AG20443 (cell line): ENCODE results near the gene COPS9.

Experiments
- DNase-seq: peaks from one replicate; pipeline ENCODE4 v3.0.0; 2012; ENCODE audit warnings: low spot score, mixed read lengths

The COPS9 gene

DNA sequence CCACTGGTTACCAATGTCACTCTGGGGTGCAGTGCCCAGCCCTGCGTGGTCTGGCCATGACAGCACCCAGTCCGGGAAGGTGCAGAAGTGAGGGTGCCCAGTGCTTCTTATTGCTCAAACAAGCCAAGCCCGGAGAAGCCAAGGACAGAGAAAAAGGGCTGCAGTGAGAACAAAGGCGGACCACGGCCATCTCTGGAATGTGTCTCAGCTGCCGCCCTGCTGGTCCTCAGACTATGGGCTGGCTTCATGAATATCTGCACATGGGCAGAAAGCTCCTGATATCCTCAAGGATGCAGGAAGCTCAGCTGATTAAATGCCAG, 28.7 kb downstream of the COPS9 start:
- peak; percentile 9 for DNase-seq

DNA sequence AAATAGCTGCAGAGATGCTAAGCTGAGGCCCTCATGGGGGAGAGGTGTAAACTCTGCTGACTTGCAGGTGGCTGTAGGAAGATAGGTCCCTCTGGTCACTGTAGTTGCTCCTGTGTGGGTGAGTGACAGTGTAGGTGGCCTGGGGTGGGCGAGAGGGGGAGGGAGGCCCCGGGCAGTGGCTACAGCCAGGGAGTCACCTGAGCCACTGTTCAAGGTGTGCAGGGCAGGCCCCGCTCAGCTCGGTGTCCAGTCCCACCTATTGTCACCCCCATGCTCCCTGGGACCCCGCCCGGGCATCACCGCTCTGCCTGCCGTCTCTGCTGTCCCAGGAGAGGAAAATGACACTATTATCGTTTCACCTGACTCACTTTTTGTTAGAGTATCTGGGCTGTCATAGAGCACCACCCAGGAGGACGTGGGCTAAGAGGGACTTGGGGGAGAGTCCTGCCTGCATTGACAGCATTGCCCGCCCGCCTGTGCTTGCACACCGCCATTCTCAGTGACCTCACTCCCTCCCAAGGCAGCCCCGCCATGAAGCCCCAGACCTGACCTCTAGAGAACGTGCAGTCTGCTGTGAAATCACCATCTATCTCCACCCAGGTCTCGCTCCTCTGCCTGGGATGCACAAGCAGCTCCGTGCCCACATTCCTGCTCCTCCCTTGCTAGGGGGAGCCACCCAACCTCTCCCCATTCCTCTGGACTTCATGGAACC, 29.2 kb downstream of the COPS9 start:
- DNase-seq = no peak

DNA sequence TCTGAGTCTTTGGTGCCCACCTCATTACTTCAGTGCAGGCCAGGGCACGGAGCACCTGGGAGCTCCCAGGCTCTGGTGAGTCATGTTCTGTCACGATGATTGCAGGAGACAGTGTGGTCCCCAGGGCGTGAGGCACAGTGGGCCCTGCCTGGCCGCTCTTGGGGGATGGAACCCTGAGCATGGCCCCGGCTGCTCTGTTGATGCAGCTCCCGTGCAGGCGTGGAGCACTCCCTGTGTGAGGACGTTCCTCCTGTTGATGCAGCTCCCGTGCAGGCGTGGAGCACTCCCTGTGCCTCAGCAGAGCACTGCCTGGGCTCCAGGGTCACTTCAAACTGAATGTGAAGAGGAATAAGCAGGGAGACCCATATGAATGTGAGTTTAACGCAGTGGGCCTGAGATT, 30.1 kb downstream of the COPS9 start:
- DNase-seq = no peak

DNA sequence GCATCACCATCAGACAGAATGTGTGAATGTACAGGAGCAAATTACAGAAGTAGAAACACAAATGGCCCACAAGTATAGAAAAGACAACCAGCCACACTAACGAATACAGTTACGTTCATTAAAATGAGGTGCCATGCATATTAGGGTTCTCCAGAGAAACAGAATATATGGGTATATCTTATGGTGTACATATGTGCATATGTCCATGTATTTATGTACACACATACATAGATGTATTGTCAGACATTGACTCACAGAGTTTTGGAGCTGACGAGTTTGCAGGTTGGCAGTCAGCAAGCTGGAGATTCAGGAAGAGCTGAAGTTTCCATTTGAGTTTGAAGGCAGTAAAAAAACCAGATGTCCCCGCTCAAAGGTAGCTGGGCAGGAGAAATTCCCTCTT, 33.0 kb downstream of the COPS9 start:
- DNase-seq = no peak

DNA sequence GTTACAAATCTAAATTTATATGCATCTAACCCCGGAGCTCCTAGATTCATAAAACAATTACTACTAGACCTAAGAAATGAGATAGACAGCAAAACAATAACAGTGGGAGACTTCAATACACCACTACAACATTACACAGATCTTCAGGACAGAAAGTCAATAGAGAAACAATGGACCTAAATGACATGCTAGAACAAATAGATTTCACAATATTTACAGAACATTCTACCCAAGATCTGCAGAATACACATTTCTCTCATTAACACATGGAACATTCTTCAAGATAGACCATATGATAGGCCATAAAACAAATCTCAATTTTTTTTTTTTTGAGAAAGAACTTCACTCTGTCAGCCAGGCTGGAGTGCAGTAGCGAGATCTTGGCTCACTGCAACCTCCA, 37.8 kb downstream of the COPS9 start:
- DNase-seq = no peak

DNA sequence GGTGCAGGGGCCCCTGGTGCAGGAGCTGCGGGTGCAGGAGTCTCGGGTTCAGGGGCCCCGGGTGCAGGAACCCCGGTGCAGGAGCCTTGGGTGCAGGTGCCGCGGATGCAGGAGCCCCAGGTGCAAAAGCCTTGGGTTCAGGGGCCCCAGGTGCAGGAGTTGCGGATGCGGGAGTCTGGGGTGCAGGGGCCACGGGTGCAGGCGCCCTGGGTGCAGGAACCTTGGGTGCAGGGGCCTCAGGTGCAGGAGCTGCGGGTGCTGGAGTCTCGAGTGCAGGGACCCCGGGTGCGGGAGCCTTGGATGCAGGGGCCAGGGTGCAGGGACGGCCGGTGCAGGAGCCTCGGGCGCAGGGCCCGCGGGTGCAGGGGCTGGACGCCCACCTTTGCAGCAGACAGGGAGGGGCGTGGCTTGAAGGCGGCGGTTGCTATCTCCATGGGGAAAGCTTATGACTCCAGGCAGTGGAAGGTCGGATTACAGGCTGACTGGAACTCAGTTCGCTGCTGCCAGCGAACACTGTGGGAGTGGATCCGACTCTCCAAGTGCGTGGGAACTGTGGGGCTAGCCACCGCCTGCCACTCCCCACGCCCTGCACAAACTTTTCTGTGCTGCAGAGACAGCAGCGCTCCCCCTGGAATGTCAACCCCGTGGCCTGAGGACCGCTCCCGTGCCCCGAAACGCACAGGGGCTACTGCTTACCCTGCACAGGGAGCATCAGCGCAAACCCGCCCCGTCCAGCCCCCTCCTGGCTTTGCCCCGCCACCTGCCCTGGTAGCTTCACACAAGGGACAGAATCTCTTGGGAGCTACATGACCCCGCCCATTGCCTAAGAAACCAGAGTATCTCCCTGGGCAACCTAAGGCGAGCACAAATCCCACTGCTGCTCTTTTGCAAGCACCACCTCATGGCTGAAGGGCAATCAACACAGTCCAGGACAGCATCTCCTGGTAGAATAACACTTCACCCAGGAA, 40.3 kb downstream of the COPS9 start:
- DNase-seq = no peak

DNA sequence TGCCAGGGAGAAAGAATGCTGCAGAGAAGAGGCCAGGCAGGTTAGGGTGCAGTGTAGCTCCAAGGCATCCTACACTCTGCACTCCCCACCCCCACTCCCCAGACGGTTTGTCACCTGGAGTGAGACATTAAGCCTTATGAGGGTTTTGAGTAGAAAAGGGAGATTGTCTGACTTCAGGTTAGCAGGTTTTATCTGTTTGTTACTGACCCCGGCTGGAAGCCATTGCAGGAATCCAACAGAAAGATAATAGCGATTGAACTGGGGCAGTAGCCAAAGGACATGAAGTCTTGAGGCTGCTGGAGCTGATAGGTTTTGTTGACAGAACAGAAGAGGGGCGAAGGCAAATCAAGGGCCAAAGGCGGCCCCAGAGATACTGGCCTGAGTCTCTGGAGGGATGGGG, 46.8 kb downstream of the COPS9 start:
- DNase-seq = no peak

DNA sequence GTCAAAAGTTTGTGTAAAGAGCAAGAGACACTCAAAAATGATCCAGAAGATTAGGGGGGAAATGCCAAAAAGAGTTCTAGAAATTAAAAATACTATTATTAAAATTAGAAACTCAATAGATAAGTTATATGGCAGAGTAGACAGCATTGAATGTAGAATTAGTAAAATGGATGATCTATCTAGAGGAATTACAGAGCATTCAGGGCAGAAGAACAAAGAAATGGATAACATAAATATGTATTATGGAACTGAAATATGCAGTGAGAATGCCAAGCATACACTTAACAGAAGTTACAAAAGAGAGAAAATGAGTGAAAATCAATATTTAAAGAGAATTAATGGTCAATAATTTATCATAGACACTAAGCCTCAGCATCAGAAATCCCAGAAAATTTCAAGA, 49.5 kb downstream of the COPS9 start:
- no peak for DNase-seq
